Measurements from ENCODE around the gene RARRES2.
"Not testable (repeated sequence)": the region's sequence is repeated elsewhere in the genome, so short reads cannot be mapped to it uniquely, and the experiment has no call there.

DNA sequence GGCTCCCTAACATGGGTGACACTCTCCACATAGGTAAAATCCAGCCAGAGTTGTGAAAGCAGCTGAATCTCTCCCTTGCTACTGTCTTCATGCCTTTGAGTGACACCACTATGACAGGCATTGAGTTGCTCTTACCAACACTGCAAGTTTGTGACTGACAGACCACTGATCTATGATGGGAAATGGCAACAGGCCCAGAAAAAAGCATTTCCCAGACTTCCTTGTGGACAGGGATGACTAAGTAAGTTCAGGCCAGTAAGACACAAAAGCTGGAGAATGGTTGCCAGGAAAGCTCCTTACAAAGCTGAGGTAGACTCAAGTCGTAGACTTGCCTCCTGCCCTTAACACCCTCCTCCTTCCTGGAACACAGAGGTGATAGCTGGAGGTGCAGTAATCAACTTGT, 38.5 kb downstream of the RARRES2 start:
- TF ChIP-seq, protein P1, sequence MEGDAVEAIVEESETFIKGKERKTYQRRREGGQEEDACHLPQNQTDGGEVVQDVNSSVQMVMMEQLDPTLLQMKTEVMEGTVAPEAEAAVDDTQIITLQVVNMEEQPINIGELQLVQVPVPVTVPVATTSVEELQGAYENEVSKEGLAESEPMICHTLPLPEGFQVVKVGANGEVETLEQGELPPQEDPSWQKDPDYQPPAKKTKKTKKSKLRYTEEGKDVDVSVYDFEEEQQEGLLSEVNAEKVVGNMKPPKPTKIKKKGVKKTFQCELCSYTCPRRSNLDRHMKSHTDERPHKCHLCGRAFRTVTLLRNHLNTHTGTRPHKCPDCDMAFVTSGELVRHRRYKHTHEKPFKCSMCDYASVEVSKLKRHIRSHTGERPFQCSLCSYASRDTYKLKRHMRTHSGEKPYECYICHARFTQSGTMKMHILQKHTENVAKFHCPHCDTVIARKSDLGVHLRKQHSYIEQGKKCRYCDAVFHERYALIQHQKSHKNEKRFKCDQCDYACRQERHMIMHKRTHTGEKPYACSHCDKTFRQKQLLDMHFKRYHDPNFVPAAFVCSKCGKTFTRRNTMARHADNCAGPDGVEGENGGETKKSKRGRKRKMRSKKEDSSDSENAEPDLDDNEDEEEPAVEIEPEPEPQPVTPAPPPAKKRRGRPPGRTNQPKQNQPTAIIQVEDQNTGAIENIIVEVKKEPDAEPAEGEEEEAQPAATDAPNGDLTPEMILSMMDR (IDR thresholded peaks at IDR 0.05; ENCODE audit: insufficient read depth, low read depth, low read length), result not testable (repeated sequence)
- TF ChIP-seq EZH2 (IDR thresholded peaks at IDR 0.05; ENCODE audit: insufficient read depth, low read length), result not testable (repeated sequence)
